Progenitor cell of endocrine pancreas (in vitro differentiated cells): ENCODE data around the gene CLCN4. TPM values are rescaled to one million over a fixed set of nuclear protein-coding genes. Genes with fewer than 3 reads are reported as not detected.

Experiments
- DNase-seq: peaks from one replicate; pipeline ENCODE4 v3.0.0; 2021; ENCODE audit warnings: low spot score; ENCODE audit not compliant: unreplicated experiment
- H3K27ac Mint-ChIP-seq: 2 replicates; pipeline ENCODE4 v1.8.0; 2021; ENCODE audit warnings: mild to moderate bottlenecking, moderate library complexity, mixed read lengths
- H3K27me3 Mint-ChIP-seq: 2 replicates; pipeline ENCODE4 v1.8.0; 2021; ENCODE audit warnings: mixed read lengths
- H3K36me3 Mint-ChIP-seq: 2 replicates; pipeline ENCODE4 v1.8.0; 2022; ENCODE audit warnings: mixed read lengths; ENCODE audit not compliant: insufficient read depth
- H3K4me1 Mint-ChIP-seq: 2 replicates; pipeline ENCODE4 v1.8.0; 2021; ENCODE audit warnings: low read depth, mixed read lengths
- H3K4me3 Mint-ChIP-seq: 2 replicates; pipeline ENCODE4 v1.8.0; 2021; ENCODE audit warnings: low read depth, mild to moderate bottlenecking, moderate library complexity, mixed read lengths
- H3K9me3 Mint-ChIP-seq: 2 replicates; pipeline ENCODE4 v1.8.0; 2021; ENCODE audit warnings: low read depth, mixed read lengths
- total RNA-seq: library from RNA; stranded (reverse); gene quantifications from 2 replicates; pipeline ENCODE4 v1.2.1, GENCODE V29; 2021
- TF ChIP-seq, protein P1 (sequence below): fragments of 200-600 bp; sonication (generic); IDR thresholded peaks from one replicate; pipeline ENCODE4 v1.5.0; 2021; ENCODE audit warnings: antibody characterized with exemption, mild to moderate bottlenecking; ENCODE audit not compliant: unreplicated experiment

CLCN4 gene
- total RNA-seq, 1 donor from 2014 or later, result 15.2 TPM

DNA sequence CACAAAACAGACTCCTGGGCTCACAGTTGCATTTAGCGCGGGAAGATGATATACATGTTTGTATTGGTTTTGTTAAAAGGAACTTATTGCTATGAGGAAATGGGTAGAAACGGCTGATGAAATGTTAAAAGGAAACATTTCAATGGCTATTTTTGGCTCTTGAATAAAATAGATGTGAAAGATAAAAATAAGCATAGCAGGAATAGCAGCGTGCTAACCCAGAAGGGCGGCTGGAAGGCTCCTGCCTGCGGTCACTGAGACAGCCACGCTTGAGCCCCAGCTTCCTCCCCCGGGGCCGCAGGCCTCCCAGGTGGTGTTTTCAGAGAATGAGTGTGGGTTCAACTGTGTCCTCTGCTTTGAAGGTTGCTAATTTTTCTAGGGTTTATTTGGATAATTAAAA is 35.0 kb upstream of the CLCN4 start:
- Mint-ChIP-seq H3K9me3 (peaks cover 46% of the 10 kb centered on the region), H3K27ac (no peak overlapping the region), H3K4me1 (no peaks in the 10 kb centered on the region), H3K36me3 (peaks cover 52% of the 10 kb centered on the region), H3K27me3 (no peaks in the 10 kb centered on the region), H3K4me3 (no peak overlapping the region)
- DNase-seq, result no peak
- TF ChIP-seq, protein P1, sequence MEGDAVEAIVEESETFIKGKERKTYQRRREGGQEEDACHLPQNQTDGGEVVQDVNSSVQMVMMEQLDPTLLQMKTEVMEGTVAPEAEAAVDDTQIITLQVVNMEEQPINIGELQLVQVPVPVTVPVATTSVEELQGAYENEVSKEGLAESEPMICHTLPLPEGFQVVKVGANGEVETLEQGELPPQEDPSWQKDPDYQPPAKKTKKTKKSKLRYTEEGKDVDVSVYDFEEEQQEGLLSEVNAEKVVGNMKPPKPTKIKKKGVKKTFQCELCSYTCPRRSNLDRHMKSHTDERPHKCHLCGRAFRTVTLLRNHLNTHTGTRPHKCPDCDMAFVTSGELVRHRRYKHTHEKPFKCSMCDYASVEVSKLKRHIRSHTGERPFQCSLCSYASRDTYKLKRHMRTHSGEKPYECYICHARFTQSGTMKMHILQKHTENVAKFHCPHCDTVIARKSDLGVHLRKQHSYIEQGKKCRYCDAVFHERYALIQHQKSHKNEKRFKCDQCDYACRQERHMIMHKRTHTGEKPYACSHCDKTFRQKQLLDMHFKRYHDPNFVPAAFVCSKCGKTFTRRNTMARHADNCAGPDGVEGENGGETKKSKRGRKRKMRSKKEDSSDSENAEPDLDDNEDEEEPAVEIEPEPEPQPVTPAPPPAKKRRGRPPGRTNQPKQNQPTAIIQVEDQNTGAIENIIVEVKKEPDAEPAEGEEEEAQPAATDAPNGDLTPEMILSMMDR, result no peak

DNA sequence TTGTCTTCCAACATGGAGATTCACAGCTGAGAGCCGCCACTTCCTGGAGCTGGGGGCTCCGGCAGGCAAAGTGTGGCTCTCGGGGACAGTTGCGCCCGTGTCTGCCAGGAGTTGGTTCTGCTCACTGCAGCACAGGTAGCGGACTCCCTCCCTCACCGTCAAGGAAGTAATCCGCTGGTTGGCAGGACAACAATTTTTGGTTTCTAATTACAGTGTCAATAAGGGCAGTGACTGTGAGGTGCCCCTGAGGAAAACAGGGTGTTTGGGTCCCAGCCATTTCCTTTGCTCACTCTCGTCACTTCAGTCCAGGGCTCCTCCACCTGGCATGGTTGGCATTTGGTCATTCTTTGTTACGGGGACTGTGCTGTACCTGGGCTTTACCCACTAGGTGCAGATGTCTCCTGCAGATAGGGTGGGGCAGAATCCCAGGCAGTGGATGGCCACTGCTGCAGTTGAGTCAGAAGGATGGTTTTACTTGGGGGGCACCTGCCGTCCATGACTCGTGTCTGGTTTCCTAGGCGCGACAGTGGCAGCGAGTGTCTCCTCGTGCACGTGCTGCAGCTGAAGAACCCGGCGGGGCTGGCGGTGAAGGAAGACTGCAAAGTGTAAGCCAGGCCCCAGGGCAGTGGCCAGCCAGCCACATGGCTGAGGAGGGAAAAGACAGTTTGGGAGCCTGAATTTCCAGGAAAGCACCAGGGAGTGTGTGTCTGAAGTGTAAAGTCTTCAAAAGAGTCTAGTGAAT is 32.1 kb upstream of the CLCN4 start:
- Mint-ChIP-seq H3K4me1 (no peaks in the 10 kb centered on the region), H3K9me3 (peaks cover 28% of the 10 kb centered on the region), H3K27ac (no peak overlapping the region), H3K36me3 (peaks cover 40% of the 10 kb centered on the region), H3K27me3 (no peaks in the 10 kb centered on the region), H3K4me3 (no peak overlapping the region)
- DNase-seq, result no peak
- TF ChIP-seq, protein P1, result no peak

DNA sequence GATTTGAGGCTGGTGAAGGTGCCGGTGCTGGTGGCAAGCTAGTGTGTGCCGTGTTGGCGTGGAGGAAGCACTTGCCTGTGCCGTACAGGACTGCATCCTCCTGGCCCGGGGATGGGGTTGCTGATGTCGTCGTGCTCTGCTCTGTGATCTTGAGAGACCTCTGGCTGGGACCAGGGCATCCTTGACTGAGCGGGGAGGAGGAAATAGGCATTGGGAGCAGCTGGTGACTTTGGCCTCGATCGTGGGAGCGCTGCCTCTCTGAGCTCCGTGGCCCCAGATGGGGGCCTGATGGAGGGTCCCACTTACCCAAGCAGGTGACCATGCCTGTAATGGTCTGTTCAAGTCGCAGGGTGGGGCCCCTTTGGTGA is 31.5 kb upstream of the CLCN4 start:
- TF ChIP-seq, protein P1, result no peak
- H3K27ac Mint-ChIP-seq, result no peak overlapping the region
- no peaks in the 10 kb centered on the region for H3K4me1 Mint-ChIP-seq
- peaks cover 26% of the 10 kb centered on the region for H3K9me3 Mint-ChIP-seq
- H3K27me3 Mint-ChIP-seq, result no peaks in the 10 kb centered on the region
- peaks cover 39% of the 10 kb centered on the region for H3K36me3 Mint-ChIP-seq
- no peak overlapping the region for H3K4me3 Mint-ChIP-seq
- DNase-seq, result no peak

DNA sequence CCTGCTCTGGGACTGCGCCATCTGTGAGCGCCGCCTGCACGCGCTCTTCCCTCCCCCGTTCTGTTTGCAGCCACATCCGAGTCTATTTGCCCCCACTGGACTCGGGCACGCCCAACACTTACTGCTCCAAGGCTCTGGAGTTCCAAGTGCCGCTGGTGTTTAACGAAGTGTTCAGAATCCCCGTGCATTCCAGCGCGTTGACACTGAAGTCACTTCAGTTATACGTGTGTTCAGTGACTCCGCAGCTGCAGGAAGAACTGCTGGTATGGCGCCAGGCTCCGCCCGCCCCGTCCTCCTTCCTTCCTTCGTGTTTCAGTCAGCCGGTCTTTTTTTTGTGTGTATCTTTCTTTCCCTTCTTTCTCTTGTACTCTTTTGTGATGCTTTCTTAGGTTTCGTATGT is 30.7 kb upstream of the CLCN4 start:
- TF ChIP-seq, protein P1, result no peak
- no peak overlapping the region for H3K4me3 Mint-ChIP-seq
- peaks cover 34% of the 10 kb centered on the region for H3K36me3 Mint-ChIP-seq
- no peak overlapping the region for H3K27ac Mint-ChIP-seq
- peaks cover 21% of the 10 kb centered on the region for H3K9me3 Mint-ChIP-seq
- no peak for DNase-seq
- no peaks in the 10 kb centered on the region for H3K4me1 Mint-ChIP-seq
- H3K27me3 Mint-ChIP-seq, result no peaks in the 10 kb centered on the region

DNA sequence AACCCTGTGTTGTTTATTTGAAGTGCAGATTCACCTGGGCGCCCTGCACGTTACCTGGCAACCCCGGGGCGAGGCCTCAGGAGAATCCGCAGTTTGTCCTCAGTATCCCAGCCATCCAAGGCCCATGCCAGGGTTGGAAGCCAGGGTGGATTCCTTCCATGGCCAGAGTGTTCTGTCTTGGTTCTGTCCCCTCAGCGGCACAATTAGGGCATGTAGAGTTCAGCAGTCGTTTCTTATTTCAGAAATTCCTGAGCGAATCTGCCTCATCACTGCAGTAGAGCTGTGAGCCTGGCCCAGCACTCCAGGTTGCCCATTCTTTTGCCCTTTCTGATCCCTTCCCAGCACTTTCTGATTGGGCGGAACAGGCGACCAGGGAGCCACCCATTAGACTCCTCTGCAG is 29.9 kb upstream of the CLCN4 start:
- no peak for DNase-seq
- Mint-ChIP-seq H3K9me3 (peaks cover 18% of the 10 kb centered on the region), H3K27me3 (no peaks in the 10 kb centered on the region), H3K27ac (no peak overlapping the region), H3K4me3 (no peak overlapping the region), H3K36me3 (peaks cover 28% of the 10 kb centered on the region), H3K4me1 (no peaks in the 10 kb centered on the region)
- TF ChIP-seq, protein P1, result no peak
